Choroid plexus epithelial cell (primary cell): ENCODE measurements around the gene DNASE1L2.

Source experiments
- DNase-seq: peaks from one replicate; pipeline ENCODE4 v3.0.0-alpha.2; 2010; ENCODE audit warnings: low read depth
- H3K4me3 ChIP-seq: 2 replicates; pipeline ENCODE4 v1.5.1; 2011; ENCODE audit warnings: low read depth, mild to moderate bottlenecking, control low read depth, low read length, moderate library complexity
- CTCF ChIP-seq: conservative IDR thresholded peaks from 2 replicates; pipeline ENCODE4 v1.5.1; 2011; ENCODE audit warnings: low read depth, mild to moderate bottlenecking, control low read depth, inconsistent platforms, low read length, moderate library complexity

Gene DNASE1L2

GRCh38 chr16:2286550-2286949, 50.3 kb downstream of the DNASE1L2 start:
- TF ChIP-seq CTCF = no peak
- no peak for DNase-seq
- H3K4me3 ChIP-seq = no peak overlapping the region

- no peak for DNase-seq
- H3K4me3 ChIP-seq = no peak overlapping the region
- TF ChIP-seq CTCF = no peak
These were observed 51.8 kb downstream of the DNASE1L2 start for GRCh38 chr16:2287916-2288547.
